ENCODE measurements around the gene ITPR1. TPM values are rescaled to one million over a fixed set of nuclear protein-coding genes. Genes with fewer than 3 reads are reported as not detected.

The ITPR1 gene
- polyA plus RNA-seq, 6 donors from 2014 or later, result 54.8 to 110 (median 87.3) TPM

- H3K9me3 Mint-ChIP-seq, result no peaks in the 10 kb centered on the region
- H3K4me1 Mint-ChIP-seq, result peaks cover 11 to 39% (median 31%) of the 10 kb centered on the region in 3 donors
- H3K27ac Mint-ChIP-seq, result peak overlapping the region in 3 of 6 donors; percentile 56 to 88 (median 78)
- DNase-seq, result no peak
- H3K36me3 Mint-ChIP-seq, result peaks cover 8 to 11% of the 10 kb centered on the region in 2 donors
- no peaks in the 10 kb centered on the region for H3K27me3 Mint-ChIP-seq
- no peak for ATAC-seq (ENCODE audit: low read depth in 2 of 2)
- peak overlapping the region in 2 of 8 donors; percentile 15 to 37 for H3K4me3 Mint-ChIP-seq
These were observed 260.0 kb downstream of the ITPR1 start for GRCh38 chr3:4753073-4753691.

- no peak for DNase-seq
- no peak overlapping the region for H3K4me3 Mint-ChIP-seq
- no peaks in the 10 kb centered on the region for H3K27me3 Mint-ChIP-seq
- peaks cover 11 to 36% (median 23%) of the 10 kb centered on the region in 3 donors for H3K4me1 Mint-ChIP-seq
- H3K27ac Mint-ChIP-seq, result peak overlapping the region in 2 of 6 donors; percentile 6 to 38
- no peak for ATAC-seq (ENCODE audit: low read depth in 2 of 2)
- H3K9me3 Mint-ChIP-seq, result no peaks in the 10 kb centered on the region
- peaks cover 10% of the 10 kb centered on the region in 2 donors for H3K36me3 Mint-ChIP-seq
These were observed 261.3 kb downstream of the ITPR1 start for GRCh38 chr3:4754180-4755086.

- peaks cover 21 to 22% of the 10 kb centered on the region in 2 donors for H3K36me3 Mint-ChIP-seq
- DNase-seq (no peak), ATAC-seq (ENCODE audit: low read depth in 2 of 2) (no peak)
- H3K27ac Mint-ChIP-seq, result peak overlapping the region in 3 of 6 donors; percentile 41 to 79 (median 75)
- H3K27me3 Mint-ChIP-seq, result no peaks in the 10 kb centered on the region
- peaks cover 11 to 28% (median 21%) of the 10 kb centered on the region in 3 donors for H3K4me1 Mint-ChIP-seq
- H3K9me3 Mint-ChIP-seq, result no peaks in the 10 kb centered on the region
- no peak overlapping the region for H3K4me3 Mint-ChIP-seq
These were observed 262.4 kb downstream of the ITPR1 start for GRCh38 chr3:4755566-4755965.

DNA sequence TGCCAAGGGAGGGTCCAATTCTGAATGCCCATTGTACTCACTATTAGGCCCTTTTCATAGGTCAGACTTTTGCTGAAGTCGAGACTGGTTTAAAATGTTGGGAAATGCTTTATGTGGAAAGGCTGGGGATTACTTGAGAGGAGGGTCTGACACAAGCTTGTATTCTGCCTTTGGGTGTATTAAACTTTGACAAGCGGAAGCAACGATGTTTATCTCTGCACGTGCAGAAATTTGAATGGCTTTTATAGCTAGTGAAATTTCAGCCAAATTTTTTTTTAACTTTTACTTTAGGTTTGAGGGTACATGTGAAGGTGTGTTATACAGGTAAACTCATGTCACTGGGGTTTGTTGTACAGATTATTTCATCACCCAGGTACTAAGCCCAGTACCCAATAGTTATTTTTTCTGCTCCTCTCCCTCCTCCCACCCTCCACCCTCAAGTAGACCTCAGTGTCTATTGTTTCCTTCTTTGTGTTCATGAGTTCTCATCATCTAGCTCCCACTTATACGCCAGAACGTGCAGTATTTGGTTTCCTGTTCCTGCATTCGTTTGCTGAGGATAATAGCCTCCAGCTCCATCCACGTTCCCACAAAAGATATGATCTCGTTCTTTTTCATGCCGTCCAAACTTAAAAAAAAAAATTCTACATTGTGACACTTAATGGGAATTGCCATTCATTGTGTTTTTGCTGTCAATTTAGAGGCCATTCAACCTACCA is 263.1 kb downstream of the ITPR1 start:
- Mint-ChIP-seq H3K36me3 (peaks cover 28% of the 10 kb centered on the region in 2 donors), H3K27ac (peak overlapping the region in 2 of 6 donors; percentile 41 to 75), H3K4me1 (peaks cover 5 to 21% (median 14%) of the 10 kb centered on the region in 3 donors), H3K27me3 (no peaks in the 10 kb centered on the region), H3K9me3 (no peaks in the 10 kb centered on the region), H3K4me3 (no peak overlapping the region)
- DNase-seq (no peak), ATAC-seq (ENCODE audit: low read depth in 2 of 2) (no peak)

DNA sequence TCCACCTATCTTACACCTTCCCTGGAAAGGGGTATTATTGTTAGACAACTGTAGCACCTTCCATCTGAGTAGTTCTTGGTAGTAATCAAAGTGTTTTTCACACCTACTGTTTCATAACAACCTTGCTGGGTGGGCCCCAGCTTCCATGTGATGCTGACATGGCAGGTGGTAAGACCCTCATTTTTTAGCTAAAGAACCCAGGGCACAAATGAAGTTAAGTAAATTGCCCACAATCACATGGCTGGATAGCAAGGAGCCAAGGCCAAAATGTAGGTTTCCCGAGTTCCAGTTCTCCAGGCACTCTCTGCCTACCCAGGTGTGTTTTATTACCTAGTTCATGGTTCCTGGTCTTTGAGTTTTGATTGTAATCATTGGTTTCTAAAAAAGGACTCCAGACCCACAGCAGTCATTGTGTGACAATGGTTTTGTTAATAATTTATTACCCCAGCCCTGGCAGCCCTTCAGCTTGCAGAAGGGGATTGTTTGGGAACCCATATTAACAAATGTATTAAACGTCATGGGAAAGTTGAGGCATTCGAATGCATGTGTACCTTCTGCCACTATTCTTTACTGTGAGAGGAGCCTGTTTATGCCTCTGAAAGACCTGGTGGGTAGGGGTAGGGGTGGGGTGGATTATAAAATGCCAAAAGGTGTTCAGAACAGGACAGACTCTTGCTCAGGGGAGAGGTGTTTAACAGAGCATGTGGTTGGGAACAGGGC is 263.9 kb downstream of the ITPR1 start:
- H3K9me3 Mint-ChIP-seq, result no peaks in the 10 kb centered on the region
- peak overlapping the region in 2 of 6 donors; percentile 24 to 53 for H3K27ac Mint-ChIP-seq
- no peaks in the 10 kb centered on the region for H3K27me3 Mint-ChIP-seq
- H3K36me3 Mint-ChIP-seq, result peaks cover 36% of the 10 kb centered on the region in 2 donors
- ATAC-seq (ENCODE audit: low read depth in 2 of 2), result no peak
- H3K4me1 Mint-ChIP-seq, result peaks cover 4 to 14% (median 10%) of the 10 kb centered on the region in 3 donors
- H3K4me3 Mint-ChIP-seq, result no peak overlapping the region
- no peak for DNase-seq

- Mint-ChIP-seq H3K27ac (peak overlapping the region in 1 of 6 donors; percentile 53), H3K36me3 (peaks cover 39 to 42% of the 10 kb centered on the region in 2 donors)
These were observed 264.6 kb downstream of the ITPR1 start for GRCh38 chr3:4757575-4758248.

GRCh38 chr3:4758249-4758860 is 265.2 kb downstream of the ITPR1 start:
- Mint-ChIP-seq H3K27me3 (no peaks in the 10 kb centered on the region), H3K36me3 (peaks cover 41 to 44% of the 10 kb centered on the region in 2 donors), H3K4me3 (no peak overlapping the region), H3K9me3 (peaks cover 0 to 4% (median 0%) of the 10 kb centered on the region in 7 donors), H3K27ac (peak overlapping the region in 1 of 6 donors; percentile 37), H3K4me1 (peaks cover 0 to 6% (median under 1%) of the 10 kb centered on the region in 3 donors)
- DNase-seq (no peak), ATAC-seq (ENCODE audit: low read depth in 2 of 2) (no peak)

More at GRCh38 chr3:4757575-4758248, 264.6 kb downstream of the ITPR1 start:
- Mint-ChIP-seq H3K4me1 (peaks cover 2 to 11% (median 7%) of the 10 kb centered on the region in 3 donors), H3K4me3 (no peak overlapping the region), H3K27me3 (no peaks in the 10 kb centered on the region), H3K9me3 (peaks cover 0 to 4% (median 0%) of the 10 kb centered on the region in 7 donors)
- DNase-seq, result no peak
- ATAC-seq (ENCODE audit: low read depth in 2 of 2), result no peak

DNA sequence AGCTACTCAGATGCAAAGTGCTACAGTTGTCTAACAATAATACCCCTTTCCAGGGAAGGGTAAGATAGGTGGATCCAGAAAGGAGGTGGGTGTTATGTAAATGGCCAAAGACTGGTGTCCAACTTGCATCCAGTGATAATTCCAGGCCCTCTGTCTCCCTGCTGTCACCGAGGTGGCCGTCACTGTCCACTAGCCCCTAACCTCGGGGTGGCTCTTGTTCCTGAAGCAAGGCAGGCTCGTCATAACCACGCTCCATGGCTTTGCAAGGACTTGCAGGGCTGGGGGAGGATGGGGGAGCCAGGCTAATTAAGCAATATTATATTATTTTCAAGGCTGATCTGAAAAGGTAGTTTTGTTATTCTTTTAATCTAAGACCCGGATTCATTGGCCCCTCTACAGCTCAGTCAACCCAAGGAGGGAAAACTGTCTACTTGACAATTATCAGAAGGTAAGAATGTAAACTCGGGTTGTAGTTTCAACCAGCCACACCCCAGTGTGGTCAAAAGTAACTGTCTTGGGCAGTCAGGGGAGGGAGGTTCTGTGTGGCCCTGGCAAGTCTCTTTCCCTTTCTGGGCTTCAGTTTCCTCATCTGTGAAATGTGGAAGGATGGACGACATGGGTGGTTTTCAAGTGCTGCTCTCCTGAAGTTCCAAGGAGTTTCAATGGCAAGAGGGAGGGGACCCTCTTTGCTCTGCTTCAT is 266.0 kb downstream of the ITPR1 start:
- H3K4me1 Mint-ChIP-seq, result peaks cover 0 to 7% (median 1%) of the 10 kb centered on the region in 3 donors
- H3K27me3 Mint-ChIP-seq, result no peaks in the 10 kb centered on the region
- peaks cover 0 to 4% (median 0%) of the 10 kb centered on the region in 7 donors for H3K9me3 Mint-ChIP-seq
- DNase-seq (no peak), ATAC-seq (ENCODE audit: low read depth in 2 of 2) (no peak)
- H3K27ac Mint-ChIP-seq, result peak overlapping the region in 3 of 6 donors; percentile 31 to 81 (median 56)
- H3K4me3 Mint-ChIP-seq, result no peak overlapping the region
- peaks cover 47 to 49% of the 10 kb centered on the region in 2 donors for H3K36me3 Mint-ChIP-seq

- peaks cover 2 to 6% (median 5%) of the 10 kb centered on the region in 3 donors for H3K4me1 Mint-ChIP-seq
These were observed 266.7 kb downstream of the ITPR1 start for GRCh38 chr3:4759689-4760312.

GRCh38 chr3:4761759-4762158 is 268.6 kb downstream of the ITPR1 start:
- Mint-ChIP-seq H3K4me1 (peaks cover 5 to 6% (median 6%) of the 10 kb centered on the region in 3 donors), H3K27ac (peak overlapping the region in 2 of 6 donors; percentile 22 to 33), H3K9me3 (peaks cover 0 to 4% (median 0%) of the 10 kb centered on the region in 7 donors), H3K4me3 (peak overlapping the region in 1 of 8 donors; percentile 82), H3K27me3 (no peaks in the 10 kb centered on the region), H3K36me3 (peaks cover 62 to 63% of the 10 kb centered on the region in 2 donors)
- no peak for DNase-seq
- no peak for ATAC-seq (ENCODE audit: low read depth in 2 of 2)

More at GRCh38 chr3:4759689-4760312, 266.7 kb downstream of the ITPR1 start:
- Mint-ChIP-seq H3K4me3 (peak overlapping the region in 1 of 8 donors; percentile 22), H3K27me3 (no peaks in the 10 kb centered on the region), H3K9me3 (peaks cover 0 to 4% (median 0%) of the 10 kb centered on the region in 7 donors), H3K27ac (peak overlapping the region; percentile 31 to 81 (median 50)), H3K36me3 (peaks cover 48 to 56% of the 10 kb centered on the region in 2 donors)
- DNase-seq, result no peak
- ATAC-seq (ENCODE audit: low read depth in 2 of 2), result no peak

All from naive B cell (primary cell).